ENCODE data around the gene CBX3. TPM values are rescaled to one million over a fixed set of nuclear protein-coding genes. Genes with fewer than 3 reads are reported as not detected.

CBX3 gene
- total RNA-seq, 1 donor from 2014 or later, result 146 TPM

DNA sequence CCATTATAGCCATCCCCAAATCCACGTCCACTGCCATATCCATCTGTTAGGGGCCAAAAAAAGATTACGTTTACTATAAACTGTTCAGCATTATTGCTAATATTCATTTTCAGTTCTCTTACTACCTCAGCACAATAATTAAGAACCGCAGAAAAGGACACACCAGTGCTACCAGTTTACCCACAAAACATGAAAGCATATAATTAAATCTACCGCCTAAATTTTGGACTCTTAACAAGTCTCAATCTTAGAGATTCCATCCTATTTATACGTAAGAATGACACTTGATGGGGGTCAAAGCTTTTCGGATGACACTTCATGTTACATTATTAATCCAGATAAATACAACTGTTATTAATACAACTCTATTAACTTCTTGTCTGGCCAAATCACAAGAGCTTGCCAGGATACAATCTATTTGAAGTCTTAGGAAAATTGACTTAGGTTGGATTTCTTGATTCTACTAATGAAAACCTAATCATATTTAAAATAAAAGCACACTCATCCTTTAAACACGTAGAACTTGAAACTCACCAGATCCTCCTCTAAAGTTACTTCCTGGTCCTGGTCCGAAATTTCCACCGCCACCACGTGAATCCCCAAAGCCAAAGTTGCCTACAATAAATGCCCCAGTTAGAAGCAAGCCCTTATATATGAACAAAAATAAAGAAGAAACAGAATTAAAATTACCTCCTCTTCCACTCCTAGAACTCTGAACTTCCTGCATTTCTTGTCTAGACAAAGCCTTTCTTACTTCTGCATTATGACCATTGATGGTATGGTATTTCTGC, 5.5 kb upstream of the CBX3 start:
- H3K4me1 Mint-ChIP-seq (ENCODE audit: unreplicated experiment), result peaks cover 73% of the 10 kb centered on the region
- no peak for DNase-seq (ENCODE audit: low spot score)
- peaks cover 88% of the 10 kb centered on the region for H3K36me3 Mint-ChIP-seq (ENCODE audit: low read depth, unreplicated experiment)
- TF ChIP-seq CTCF (IDR thresholded peaks at IDR 0.05; ENCODE audit: unreplicated experiment), result no peak
- no peaks in the 10 kb centered on the region for H3K9me3 Mint-ChIP-seq (ENCODE audit: unreplicated experiment)
- peak overlapping the region; percentile 91 for H3K4me3 Mint-ChIP-seq (ENCODE audit: unreplicated experiment)
- peak overlapping the region; percentile 44 for H3K27ac Mint-ChIP-seq (ENCODE audit: unreplicated experiment)
- H3K27me3 Mint-ChIP-seq (ENCODE audit: unreplicated experiment), result peaks cover 33% of the 10 kb centered on the region

DNA sequence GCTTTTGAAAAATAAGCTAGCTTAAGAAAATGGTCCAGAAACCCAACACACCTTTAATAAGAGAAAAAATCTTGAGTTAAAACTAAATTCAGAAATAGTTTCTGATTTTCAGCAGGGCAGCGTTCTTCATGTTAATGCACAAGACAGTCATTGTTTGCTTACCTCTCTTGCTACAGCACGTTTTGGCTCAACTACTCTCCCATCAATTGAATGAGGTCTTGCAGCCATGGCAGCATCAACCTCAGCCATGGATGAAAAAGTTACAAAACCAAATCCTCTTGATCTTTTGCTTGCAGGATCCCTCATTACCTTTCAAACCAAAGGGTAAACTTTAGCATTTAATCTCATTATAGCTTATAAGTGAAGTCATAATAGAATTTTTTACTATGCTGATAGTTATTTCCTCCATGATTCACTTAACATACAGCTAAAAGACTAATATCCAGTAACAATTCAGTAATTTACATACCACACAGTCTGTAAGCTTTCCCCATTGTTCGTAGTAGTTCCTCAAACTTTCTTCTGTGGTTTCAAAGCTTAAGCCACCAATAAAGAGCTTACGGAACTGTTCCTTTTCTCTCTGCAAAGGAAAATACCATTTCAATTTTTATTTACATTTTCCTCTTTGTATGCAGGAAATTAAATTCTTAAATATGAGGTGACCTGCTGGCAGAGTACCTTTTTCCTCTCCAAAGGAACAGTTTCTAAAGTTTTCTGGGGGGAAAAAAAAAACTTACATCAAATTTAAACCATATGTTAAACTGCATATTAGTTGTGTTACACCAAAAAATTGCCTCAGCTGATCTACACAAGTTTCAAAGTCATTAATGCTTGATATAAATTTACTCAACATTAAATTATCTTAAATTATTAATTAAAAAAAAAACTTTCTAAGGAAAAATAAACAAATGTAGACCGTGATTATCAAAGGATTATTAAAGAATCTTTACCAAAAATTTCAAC, 4.1 kb upstream of the CBX3 start:
- H3K4me1 Mint-ChIP-seq (ENCODE audit: unreplicated experiment), result peaks cover 67% of the 10 kb centered on the region
- no peaks in the 10 kb centered on the region for H3K9me3 Mint-ChIP-seq (ENCODE audit: unreplicated experiment)
- peaks cover 34% of the 10 kb centered on the region for H3K27me3 Mint-ChIP-seq (ENCODE audit: unreplicated experiment)
- peak overlapping the region; percentile 100 for H3K4me3 Mint-ChIP-seq (ENCODE audit: unreplicated experiment)
- no peak for DNase-seq (ENCODE audit: low spot score)
- TF ChIP-seq CTCF (IDR thresholded peaks at IDR 0.05; ENCODE audit: unreplicated experiment), result no peak
- H3K36me3 Mint-ChIP-seq (ENCODE audit: low read depth, unreplicated experiment), result peaks cover 78% of the 10 kb centered on the region
- H3K27ac Mint-ChIP-seq (ENCODE audit: unreplicated experiment), result peak overlapping the region; percentile 30

- Mint-ChIP-seq H3K27ac (ENCODE audit: unreplicated experiment) (peak overlapping the region; percentile 100), H3K4me3 (ENCODE audit: unreplicated experiment) (peak overlapping the region; percentile 100), H3K4me1 (ENCODE audit: unreplicated experiment) (peaks cover 59% of the 10 kb centered on the region), H3K9me3 (ENCODE audit: unreplicated experiment) (no peaks in the 10 kb centered on the region), H3K27me3 (ENCODE audit: unreplicated experiment) (peaks cover 28% of the 10 kb centered on the region), H3K36me3 (ENCODE audit: low read depth, unreplicated experiment) (peaks cover 70% of the 10 kb centered on the region)
- DNase-seq (ENCODE audit: low spot score), result no peak
- TF ChIP-seq CTCF (IDR thresholded peaks at IDR 0.05; ENCODE audit: unreplicated experiment), result peak; percentile 97
Observed at GRCh38 chr7:26198133-26198780, 3.3 kb upstream of the CBX3 start.

GRCh38 chr7:26198781-26199169, 2.8 kb upstream of the CBX3 start:
- peaks cover 65% of the 10 kb centered on the region for H3K36me3 Mint-ChIP-seq (ENCODE audit: low read depth, unreplicated experiment)
- TF ChIP-seq CTCF (IDR thresholded peaks at IDR 0.05; ENCODE audit: unreplicated experiment), result no peak
- H3K27me3 Mint-ChIP-seq (ENCODE audit: unreplicated experiment), result peaks cover 24% of the 10 kb centered on the region
- peak overlapping the region; percentile 100 for H3K4me3 Mint-ChIP-seq (ENCODE audit: unreplicated experiment)
- H3K4me1 Mint-ChIP-seq (ENCODE audit: unreplicated experiment), result peaks cover 55% of the 10 kb centered on the region
- H3K9me3 Mint-ChIP-seq (ENCODE audit: unreplicated experiment), result no peaks in the 10 kb centered on the region
- DNase-seq (ENCODE audit: low spot score), result no peak
- H3K27ac Mint-ChIP-seq (ENCODE audit: unreplicated experiment), result peak overlapping the region; percentile 100
